Measurements from ENCODE around the gene CELA3A. TPM values are rescaled to one million over a fixed set of nuclear protein-coding genes. Genes with fewer than 3 reads are reported as not detected.

The CELA3A gene
- total RNA-seq, 1 donor from 2014 or later = not detected

DNA sequence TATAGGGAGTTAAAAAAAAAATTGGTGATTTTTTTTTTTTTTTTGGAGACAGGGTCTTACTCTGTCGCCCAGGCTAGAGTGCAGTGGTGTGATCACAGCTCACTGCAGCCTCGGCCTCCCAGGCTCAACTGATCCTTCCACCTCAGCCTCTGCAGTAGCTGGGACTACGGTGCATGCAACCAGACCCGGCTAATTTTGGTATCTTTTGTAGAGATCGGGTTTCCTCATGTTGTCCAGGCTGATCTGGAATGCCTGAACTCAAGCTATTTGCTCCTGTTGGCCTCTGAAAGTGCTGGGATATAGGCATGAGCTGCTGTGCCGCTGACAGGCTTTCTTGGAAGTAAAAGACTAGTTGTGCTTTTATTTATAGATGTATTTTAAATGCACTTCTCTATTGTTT, 54.0 kb downstream of the CELA3A start:
- H3K9me3 Mint-ChIP-seq = no peaks in the 10 kb centered on the region
- peak overlapping the region; percentile 73 for H3K27ac Mint-ChIP-seq
- peaks cover 39% of the 10 kb centered on the region for H3K36me3 Mint-ChIP-seq (ENCODE audit: low read depth)
- H3K27me3 Mint-ChIP-seq = no peaks in the 10 kb centered on the region
- peak overlapping the region; percentile 73 for H3K4me3 Mint-ChIP-seq
- H3K4me1 Mint-ChIP-seq = peaks cover 50% of the 10 kb centered on the region
- DNase-seq = no peak
- intact Hi-C loops (cut with micrococcal nuclease) = no loop called here

DNA sequence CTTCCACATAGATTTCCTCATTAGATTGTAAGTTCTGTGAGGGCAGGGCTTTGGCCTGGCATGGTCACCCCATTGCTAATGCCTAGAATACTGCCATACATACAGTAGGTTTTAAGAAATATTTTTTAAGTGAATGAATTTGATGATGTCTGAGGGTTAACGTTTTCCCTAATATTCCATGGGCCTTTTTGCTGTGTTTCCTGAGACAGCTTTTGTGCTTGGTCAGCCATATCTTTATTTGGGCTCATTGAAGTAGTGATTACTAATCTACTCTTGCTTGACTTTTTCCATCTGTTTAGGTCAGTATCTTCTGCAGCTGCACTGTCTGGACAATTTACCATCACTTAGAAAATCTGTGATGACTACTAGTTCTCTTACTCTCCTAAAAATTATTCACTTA, 54.6 kb downstream of the CELA3A start:
- intact Hi-C loops (cut with micrococcal nuclease) = no loop called here
- no peaks in the 10 kb centered on the region for H3K9me3 Mint-ChIP-seq
- peak overlapping the region; percentile 43 for H3K4me3 Mint-ChIP-seq
- no peak for DNase-seq
- peaks cover 41% of the 10 kb centered on the region for H3K36me3 Mint-ChIP-seq (ENCODE audit: low read depth)
- H3K27ac Mint-ChIP-seq = peak overlapping the region; percentile 10
- H3K27me3 Mint-ChIP-seq = no peaks in the 10 kb centered on the region
- H3K4me1 Mint-ChIP-seq = peaks cover 53% of the 10 kb centered on the region

DNA sequence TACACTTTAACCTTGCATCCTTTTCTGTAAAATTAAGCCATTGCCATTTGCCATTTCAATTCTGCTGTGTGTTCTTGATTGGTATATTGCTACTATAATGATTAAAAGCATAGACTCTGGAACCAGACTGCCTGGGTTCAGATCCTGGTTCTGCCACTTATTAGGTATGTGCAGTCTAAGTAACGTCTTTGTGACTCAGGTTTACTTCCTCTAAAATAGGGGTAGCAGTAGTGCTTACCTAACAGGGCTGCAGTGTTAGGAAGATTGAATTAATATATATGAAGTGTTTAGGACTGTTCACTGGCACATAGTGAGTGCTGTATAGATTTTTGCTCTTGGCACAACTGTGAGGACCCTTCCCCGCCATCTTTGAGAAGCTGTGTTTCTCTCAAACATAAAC, 55.5 kb downstream of the CELA3A start:
- Mint-ChIP-seq H3K4me1 (peaks cover 46% of the 10 kb centered on the region), H3K27ac (peak overlapping the region; percentile 53), H3K36me3 (ENCODE audit: low read depth) (peaks cover 39% of the 10 kb centered on the region), H3K27me3 (no peaks in the 10 kb centered on the region), H3K9me3 (no peaks in the 10 kb centered on the region), H3K4me3 (peak overlapping the region; percentile 52)
- no peak for DNase-seq
- intact Hi-C loops (cut with micrococcal nuclease) = no loop called here

- H3K4me3 Mint-ChIP-seq = no peak overlapping the region
- no peak for DNase-seq
- peaks cover 45% of the 10 kb centered on the region for H3K36me3 Mint-ChIP-seq (ENCODE audit: low read depth)
- H3K27me3 Mint-ChIP-seq = no peaks in the 10 kb centered on the region
- H3K4me1 Mint-ChIP-seq = peaks cover 49% of the 10 kb centered on the region
- H3K9me3 Mint-ChIP-seq = no peaks in the 10 kb centered on the region
- intact Hi-C loops (cut with micrococcal nuclease) = no loop called here
- H3K27ac Mint-ChIP-seq = no peak overlapping the region
Measured at GRCh38 chr1:22057861-22058260, 56.4 kb downstream of the CELA3A start.

Other genes with a start within 250 kb of the CELA3A start
- 92.0 and 92.7 TPM in 2 replicates for gene USP48, start 218.5 kb upstream of the CELA3A start, total RNA-seq
- 0.05 TPM in 1 of 2 replicates, not detected in the other for gene LDLRAD2, start 189.4 kb upstream of the CELA3A start, total RNA-seq
- 6.2 and 6.3 TPM in 2 replicates for gene HSPG2, start 64.3 kb upstream of the CELA3A start, total RNA-seq
- not detected in 2 replicates for gene CELA3B, start 24.6 kb upstream of the CELA3A start, total RNA-seq
- 307 and 321 TPM in 2 replicates for gene CDC42, start 51.1 kb downstream of the CELA3A start, total RNA-seq
- not detected in 2 replicates for gene WNT4, start 141.4 kb downstream of the CELA3A start, total RNA-seq